GM12878 (cell line): ENCODE data around the gene TAF9. TPM values are rescaled to one million over a fixed set of nuclear protein-coding genes. Genes with fewer than 3 reads are reported as not detected.
"Not testable (repeated sequence)": the region's sequence is repeated elsewhere in the genome, so short reads cannot be mapped to it uniquely, and the experiment has no call there.

Source experiments
- ATAC-seq: fragments of 200-7000 bp; cut with Tn5 transposase; 3 replicates; pipeline ENCODE4 v1.9.1; 2020; ENCODE audit warnings: mild to moderate bottlenecking, moderate library complexity
- BruUV-seq: library from RNA; stranded (reverse); fragments of 400-500 nt; replicated peaks from 2 replicates; lab custom pipeline; 2021; lab: Mats Ljungman, UMichigan
- CTCF ChIA-PET: fragments of 300-600 bp; sonication (Branson Sonifier 250); formaldehyde crosslinking; extraction: SDS; loops from one replicate; lab custom pipeline; 2021; ENCODE audit warnings: inconsistent platforms; lab: Yijun Ruan, JAX
- POLR2A ChIA-PET: fragments of 350-600 bp; formaldehyde crosslinking; extraction: SDS; loops from one replicate; lab custom pipeline; 2021; ENCODE audit warnings: inconsistent platforms; lab: Charles Lee
- RAD21 ChIA-PET: fragments of 300-600 bp; sonication (Branson Sonifier 250); formaldehyde crosslinking; loops from one replicate; lab custom pipeline; 2023; ENCODE audit warnings: antibody characterized with exemption; ENCODE audit not compliant: unreplicated experiment; lab: Charles Lee
- SMC1A ChIA-PET: fragments of 300-600 bp; sonication (Branson Sonifier 250); formaldehyde crosslinking; loops from one replicate; lab custom pipeline; 2023; ENCODE audit not compliant: unreplicated experiment, uncharacterized antibody; lab: Charles Lee
- DNase-seq: peaks from one replicate; pipeline ENCODE4 v3.0.0-alpha.2; 2011; ENCODE audit warnings: low read depth, low spot score
- FAIRE-seq: peaks from 3 replicates; lab custom pipeline; 2011; peaks lifted over from hg19 to GRCh38; lab: Jason Lieb, UNC
- H2AFZ ChIP-seq: 2 replicates; pipeline ENCODE4 v1.6.0; 2011; ENCODE audit warnings: low read depth, low read length, control low read depth; ENCODE audit not compliant: control insufficient read depth
- H3K27ac ChIP-seq: 2 replicates; pipeline ENCODE4 v1.5.1; 2011; ENCODE audit warnings: control low read depth; ENCODE audit not compliant: control insufficient read depth, insufficient read depth
- H3K27me3 ChIP-seq, 2 experiments: replicated peaks in 1 of 2; 2 replicates each; pipeline versions ENCODE4 v1.6.0 to v1.6.1; 2011; ENCODE audit warnings: low read length in 1 of 2; ENCODE audit not compliant: control insufficient read depth in 2 of 2, insufficient read depth in 2 of 2
- H3K36me3 ChIP-seq, 2 experiments: 2 replicates each; pipeline ENCODE4 v1.5.1; 2011; ENCODE audit warnings: low read length in 1 of 2; ENCODE audit not compliant: control insufficient read depth in 2 of 2, insufficient read depth in 2 of 2
- H3K4me1 ChIP-seq: 2 replicates; pipeline ENCODE4 v1.6.1; 2011; ENCODE audit warnings: mild to moderate bottlenecking, low read length, moderate library complexity, mixed read lengths; ENCODE audit not compliant: control insufficient read depth, insufficient read depth
- H3K4me2 ChIP-seq: 2 replicates; pipeline ENCODE4 v1.6.0; 2011; ENCODE audit warnings: control low read depth; ENCODE audit not compliant: control insufficient read depth, insufficient read depth
- H3K4me3 ChIP-seq: fragments of 200-600 bp; sonication (generic); 2 replicates; pipeline ENCODE4 v1.5.1; 2016
- H3K79me2 ChIP-seq: 2 replicates; pipeline ENCODE4 v1.6.0; 2011; ENCODE audit warnings: low read length; ENCODE audit not compliant: control insufficient read depth, insufficient read depth
- H3K9ac ChIP-seq: 2 replicates; pipeline ENCODE4 v1.8.0; 2011; ENCODE audit warnings: low read length, control low read depth, mixed read lengths; ENCODE audit not compliant: control insufficient read depth, insufficient read depth
- H3K9me3 ChIP-seq: replicated peaks from 3 replicates; pipeline ENCODE4 v1.5.1; 2011; ENCODE audit warnings: mild to moderate bottlenecking, low read length; ENCODE audit not compliant: control insufficient read depth, insufficient read depth
- H4K20me1 ChIP-seq: 2 replicates; pipeline ENCODE4 v1.6.0; 2011; ENCODE audit not compliant: control insufficient read depth, insufficient read depth
- MLLT1 ChIP-seq: fragments of 450-650 bp; IDR thresholded peaks from 2 replicates; pipeline ENCODE4 v1.6.1; 2016; ENCODE audit warnings: mild to moderate bottlenecking
- ZBED1 ChIP-seq: IDR thresholded peaks from 2 replicates; pipeline ENCODE4 v1.6.1; 2016; ENCODE audit warnings: borderline replicate concordance
- WGBS: methylation state at CpG from one replicate; pipeline ENCODE4 v1.1.6; 2016; ENCODE audit warnings: low lambda C conversion rate; ENCODE audit not compliant: insufficient replicate concordance, insufficient coverage; ENCODE audit errors: missing lambda C conversion rate; 5-methylcytosine and 5-hydroxymethylcytosine counted together
- in situ Hi-C: fragments of 300-500 bp; cut with MboI; formaldehyde crosslinking; loops from 9 replicates; pipeline ENCODE4 v1.14.3; 2018; ENCODE audit warnings: mixed read lengths
- intact Hi-C: fragments of 100-400 bp; cut with micrococcal nuclease; formaldehyde crosslinking; loops from one replicate; pipeline ENCODE4 v1.14.2; 2022; ENCODE audit not compliant: unreplicated experiment
- polyA plus RNA-seq, 11 experiments: library from polyadenylated mRNA; depleted of rRNA in 4 of 11; unstranded in 6 of 11; stranded (reverse) in 5 of 11; fragments of >200 nt; fragmentation: Nextera tagmentation in 4 of 11; fragmentation: Illumina TruSeq in 1 of 11; extraction: Ambion mirVana in 4 of 11; extraction: Trizol in 1 of 11; gene quantifications; 1 replicate in 1 of 11; 2 replicates in 10 of 11; pipeline versions ENCODE4 v1.2.1 to v1.2.3, GENCODE V29; 2011 to 2016; ENCODE audit warnings: inconsistent platforms in 2 of 11, missing spikeins in 2 of 11, low read depth in 1 of 11
- total RNA-seq, 4 experiments: library from RNA; depleted of rRNA in 3 of 4; stranded (reverse); fragments of >200 nt in 3 of 4; fragmentation: Illumina TruSeq in 1 of 4; extraction: Trizol in 1 of 4; gene quantifications; 2 replicates each; pipeline versions ENCODE4 v1.2.1 to v1.2.3, GENCODE V29; 2013 to 2021

Gene TAF9
- total and polyA plus RNA-seq, 10 of the 15 experiments (the other 5 are each of a cell fraction or from before 2014, with no cell fraction given), result 64.4 to 318 (median 150) TPM

GRCh38 chr5:69372394-69372793 is 3.1 kb upstream of the TAF9 start:
- no peak overlapping the region for H2AFZ ChIP-seq
- CTCF ChIA-PET, result interaction anchor here (0.9 to 2.1 kb wide), 4 partner anchors 38 to 330 kb away, joined by 3 to 11 read pairs (median 6); partner anchors contain the start of gene SLC30A5
- no peak for FAIRE-seq
- DNase-seq, result no peak
- TF ChIP-seq MLLT1, result peak; percentile 81
- no peak for TF ChIP-seq ZBED1
- TF ChIP-seq, all 136 proteins: peak for 1
- ChIA-PET POLR2A (interaction anchor here (0.8 to 1.5 kb wide), 7 partner anchors 15 to 279 kb away, joined by 3 to 7 read pairs (median 3); partner anchors contain the start of gene CCDC125), SMC1A (interaction anchor here (0.7 to 2.1 kb wide), 14 partner anchors 12 to 279 kb away, joined by 3 to 9 read pairs (median 3); partner anchors contain the start of genes CCDC125 and SLC30A5), RAD21 (interaction anchor here (0.9 to 2.8 kb wide), 6 partner anchors 40 to 330 kb away, joined by 3 to 21 read pairs (median 3); partner anchors contain the start of genes CDK7 and SLC30A5)
- intact Hi-C loops (loop anchor here (10.0 kb wide), 2 partner anchors 62 to 122 kb away; partner anchors contain the start of gene OCLN), in situ Hi-C loops (no loop called here)
- peaks cover 77% of the 10 kb centered on the region for H3K79me2 ChIP-seq
- peaks cover 12% of the 10 kb centered on the region for H3K4me1 ChIP-seq
- no peaks in the 10 kb centered on the region for H3K9me3 ChIP-seq
- peak overlapping the region; percentile 70 for H3K4me3 ChIP-seq
- no peak for ATAC-seq
- peak overlapping the region; percentile 61 for H3K9ac ChIP-seq
- H4K20me1 ChIP-seq, result no peaks in the 10 kb centered on the region
- BruUV-seq, result no TSS peak
- no peaks in the 10 kb centered on the region for H3K36me3 ChIP-seq
- H3K4me2 ChIP-seq, result peak overlapping the region; percentile 87
- 93% methylated on average over 5 of the region's 5 CpGs for WGBS
- H3K27me3 ChIP-seq, result no peaks in the 10 kb centered on the region
- peak overlapping the region; percentile 99 for H3K27ac ChIP-seq

- H3K27me3 ChIP-seq, DNase-seq, BruUV-seq, H3K36me3 ChIP-seq, H3K9me3 ChIP-seq, H3K4me1 ChIP-seq, FAIRE-seq, ATAC-seq, H4K20me1 ChIP-seq, in situ Hi-C loops: not testable (repeated sequence)
- SMC1A ChIA-PET, result interaction anchor here (1.2 to 1.9 kb wide), 3 partner anchors 10 to 277 kb away, joined by 3 to 5 read pairs (median 5); no protein-coding TSS in a partner anchor
- POLR2A ChIA-PET, result interaction anchor here (1.1 to 1.4 kb wide), 3 partner anchors 36 to 135 kb away, joined by 3 to 5 read pairs (median 4); partner anchors contain the start of gene CDK7
- Histone ChIP-seq H3K4me2 (peak overlapping the region; percentile 87), H2AFZ (peak overlapping the region; percentile 96; the same call in 1 of the 2 replicates), H3K4me3 (peak overlapping the region; percentile 93), H3K9ac (peak overlapping the region; percentile 97), H3K27ac (peak overlapping the region; percentile 99), H3K79me2 (peaks cover 88% of the 10 kb centered on the region)
- under 1% methylated on average over 16 of the region's 16 CpGs for WGBS
- intact Hi-C loops, result loop anchor here (10.0 kb wide), 2 partner anchors 64 to 124 kb away; partner anchors contain the start of gene OCLN
- RAD21 ChIA-PET, result interaction anchor here (0.7 kb wide), 1 partner anchor 16 kb away, joined by 3 read pairs; no protein-coding TSS in a partner anchor
- CTCF ChIA-PET, result interaction anchor here (0.6 to 0.8 kb wide), 3 partner anchors 9 to 327 kb away, joined by 3 read pairs; partner anchors contain the start of gene SLC30A5
These were observed 1.0 kb upstream of the TAF9 start for GRCh38 chr5:69370335-69370734.
